Kidney (tissue), 14 donors: ENCODE measurements around the gene GRIN2A. TPM values are rescaled to one million over a fixed set of nuclear protein-coding genes. Genes with fewer than 3 reads are reported as not detected.

Experiments used
- DNase-seq, 5 donors: peaks; one replicate each; pipeline ENCODE4 v3.0.0-alpha.2; 2013 to 2020
- FAIRE-seq: peaks from 2 replicates; lab custom pipeline; 2012; peaks lifted over from hg19 to GRCh38; lab: Jason Lieb, UNC
- H3K27ac ChIP-seq, 2 donors: one replicate each; pipeline ENCODE4 v1.7.0; 2013; ENCODE audit warnings: low read depth in 2 of 2, low read length in 2 of 2, inconsistent platforms in 1 of 2
- H3K27me3 ChIP-seq: one replicate; pipeline ENCODE4 v1.7.1; 2013; ENCODE audit warnings: low read length, inconsistent platforms; ENCODE audit not compliant: control insufficient read depth, insufficient read depth
- H3K36me3 ChIP-seq, 3 donors: one replicate each; pipeline versions ENCODE4 v1.7.0 to v1.7.1; 2013; ENCODE audit warnings: low read length in 3 of 3, control low read depth in 1 of 3, inconsistent platforms in 1 of 3; ENCODE audit not compliant: insufficient read depth in 3 of 3, control insufficient read depth in 2 of 3
- H3K4me1 ChIP-seq, 3 donors: one replicate each; pipeline versions ENCODE4 v1.7.0 to v1.7.1; 2013; ENCODE audit warnings: low read length in 3 of 3, inconsistent platforms in 1 of 3, low read depth in 1 of 3; ENCODE audit not compliant: control insufficient read depth in 2 of 3, insufficient read depth in 2 of 3
- H3K4me3 ChIP-seq, 3 donors: one replicate each; pipeline versions ENCODE4 v1.7.0 to v1.8.1; 2013; ENCODE audit warnings: low read length in 3 of 3, control low read depth in 1 of 3, inconsistent platforms in 1 of 3
- H3K9ac ChIP-seq, 3 donors: one replicate each; pipeline versions ENCODE4 v1.7.0 to v1.7.1; 2013; ENCODE audit warnings: low read length in 3 of 3, control low read depth in 1 of 3, inconsistent platforms in 1 of 3
- H3K9me3 ChIP-seq, 3 donors: one replicate each; pipeline versions ENCODE4 v1.7.0 to v1.7.1; 2013; ENCODE audit warnings: low read length in 3 of 3, control low read depth in 1 of 3, inconsistent platforms in 1 of 3; ENCODE audit not compliant: control insufficient read depth in 2 of 3, insufficient read depth in 1 of 3
- CTCF ChIP-seq: IDR thresholded peaks from 3 replicates; pipeline ENCODE4 v1.5.1; 2012; ENCODE audit warnings: mild to moderate bottlenecking, moderate library complexity, borderline replicate concordance; ENCODE audit not compliant: insufficient read depth; ENCODE audit errors: extremely low read depth
- intact Hi-C: fragments of 100-400 bp; cut with DNase I; formaldehyde crosslinking; loops from one replicate; pipeline ENCODE4 v1.11.1; 2022
- polyA plus RNA-seq: library from polyadenylated mRNA; stranded (reverse); fragments of 350-450 nt; fragmentation: Illumina TruSeq; extraction: RNeasy Lipid Tissue Mini Kit (QIAGEN cat#74804); gene quantifications from one replicate; pipeline ENCODE4 v1.2.3, GENCODE V29; 2014; ENCODE audit warnings: low read depth, low replicate concordance; ENCODE audit not compliant: insufficient read depth
- total RNA-seq: library from RNA; stranded (reverse); fragmentation: NEBNext Ultra II Directional; extraction: Animal tissue kit (Norgen Biotek cat#: 25700); gene quantifications from one replicate; pipeline ENCODE4 v1.2.1, GENCODE V29; 2021
- donor health status: control.
- donor health status: control.
- donor health status: control.
- donor health status: control.
- donor health status: control.
- donor health status: DM: yes; HTN: yes; CAD: no.
- donor health status: Normal renal cell carcinoma (clear cell type).

The GRIN2A gene
- total and polyA plus RNA-seq, 2 donors from 2014 or later, result 0.28 to 6.5 TPM

GRCh38 chr16:9805109-9805508 lies 377.1 kb downstream of the GRIN2A start:
- no peak overlapping the region for H3K4me3 ChIP-seq
- DNase-seq (no peak), FAIRE-seq (no peak)
- no peak overlapping the region for H3K9ac ChIP-seq
- intact Hi-C loops, result no loop called here
- no peaks in the 10 kb centered on the region for H3K36me3 ChIP-seq
- no peak for TF ChIP-seq CTCF
- peaks cover 0 to 2% (median 0%) of the 10 kb centered on the region in 3 donors for H3K9me3 ChIP-seq
- H3K27ac ChIP-seq, result no peak overlapping the region
- no peaks in the 10 kb centered on the region for H3K27me3 ChIP-seq
- H3K4me1 ChIP-seq, result no peaks in the 10 kb centered on the region

- Histone ChIP-seq H3K9ac (no peak overlapping the region), H3K36me3 (no peaks in the 10 kb centered on the region), H3K4me1 (no peaks in the 10 kb centered on the region), H3K4me3 (no peak overlapping the region), H3K9me3 (peaks cover 0 to 2% (median 0%) of the 10 kb centered on the region in 3 donors), H3K27me3 (no peaks in the 10 kb centered on the region), H3K27ac (no peak overlapping the region)
- intact Hi-C loops, result no loop called here
- no peak for TF ChIP-seq CTCF
- no peak for FAIRE-seq
- no peak for DNase-seq
These were observed 380.1 kb downstream of the GRIN2A start for GRCh38 chr16:9802160-9802559.

- H3K36me3 ChIP-seq, result no peaks in the 10 kb centered on the region
- no peak for DNase-seq
- H3K4me1 ChIP-seq, result no peaks in the 10 kb centered on the region
- no peaks in the 10 kb centered on the region for H3K27me3 ChIP-seq
- FAIRE-seq, result no peak
- intact Hi-C loops, result no loop called here
- no peak overlapping the region for H3K27ac ChIP-seq
- H3K9ac ChIP-seq, result no peak overlapping the region
- peaks cover 0 to 2% (median 0%) of the 10 kb centered on the region in 3 donors for H3K9me3 ChIP-seq
- no peak overlapping the region for H3K4me3 ChIP-seq
- no peak for TF ChIP-seq CTCF
These were observed 380.6 kb downstream of the GRIN2A start for GRCh38 chr16:9801651-9802050.

- H3K36me3 ChIP-seq, result no peaks in the 10 kb centered on the region
- TF ChIP-seq CTCF, result no peak
- intact Hi-C loops, result no loop called here
- no peak for FAIRE-seq
- no peak overlapping the region for H3K27ac ChIP-seq
- no peaks in the 10 kb centered on the region for H3K4me1 ChIP-seq
- H3K9me3 ChIP-seq, result peaks cover 0 to 2% (median 0%) of the 10 kb centered on the region in 3 donors
- no peak for DNase-seq
- H3K4me3 ChIP-seq, result no peak overlapping the region
- H3K9ac ChIP-seq, result no peak overlapping the region
- H3K27me3 ChIP-seq, result no peaks in the 10 kb centered on the region
These were observed 382.0 kb downstream of the GRIN2A start for GRCh38 chr16:9800186-9800738.
